Endodermal cell (in vitro differentiated cells): ENCODE results near the gene DNAH9. TPM values are rescaled to one million over a fixed set of nuclear protein-coding genes. Genes with fewer than 3 reads are reported as not detected.

Experiments used
- DNase-seq: peaks from one replicate; pipeline ENCODE4 v3.0.0-alpha.2; 2017
- H3K27ac ChIP-seq: 2 replicates; pipeline ENCODE4 v1.5.1; 2013; ENCODE audit warnings: mild to moderate bottlenecking, low read depth, low read length, moderate library complexity
- H3K27me3 ChIP-seq: 2 replicates; pipeline ENCODE4 v1.6.1; 2013; ENCODE audit warnings: mild to moderate bottlenecking, low read length, moderate library complexity; ENCODE audit not compliant: insufficient read depth, control insufficient read depth, poor library complexity, severe bottlenecking
- H3K36me3 ChIP-seq: 2 replicates; pipeline ENCODE4 v1.7.0; 2013; ENCODE audit warnings: mild to moderate bottlenecking, low read length, moderate library complexity; ENCODE audit not compliant: control insufficient read depth, insufficient read depth
- H3K4me1 ChIP-seq: one replicate; pipeline ENCODE4 v1.7.0; 2013; ENCODE audit warnings: low read length; ENCODE audit not compliant: control insufficient read depth, insufficient read depth
- H3K4me3 ChIP-seq: 2 replicates; pipeline ENCODE4 v1.5.1; 2013; ENCODE audit warnings: mild to moderate bottlenecking, low read length, moderate library complexity
- H3K9ac ChIP-seq: 2 replicates; pipeline ENCODE4 v1.6.1; 2013; ENCODE audit warnings: mild to moderate bottlenecking, low read length, moderate library complexity; ENCODE audit not compliant: poor library complexity, severe bottlenecking; ENCODE audit errors: extremely low read depth
- H3K9me3 ChIP-seq: 2 replicates; pipeline ENCODE4 v1.6.1; 2013; ENCODE audit warnings: mild to moderate bottlenecking, low read length, moderate library complexity; ENCODE audit not compliant: control insufficient read depth
- H3K27ac Mint-ChIP-seq: 2 replicates; pipeline ENCODE4 v1.8.0; 2020; ENCODE audit warnings: mixed read lengths
- H3K27me3 Mint-ChIP-seq: 2 replicates; pipeline ENCODE4 v1.8.0; 2021; ENCODE audit warnings: mild to moderate bottlenecking, mixed read lengths; ENCODE audit not compliant: insufficient read depth
- H3K36me3 Mint-ChIP-seq: 2 replicates; pipeline ENCODE4 v1.8.0; 2020; ENCODE audit warnings: low read depth, mixed read lengths
- H3K4me1 Mint-ChIP-seq: 2 replicates; pipeline ENCODE4 v1.8.0; 2020; ENCODE audit warnings: mixed read lengths
- H3K4me3 Mint-ChIP-seq: 2 replicates; pipeline ENCODE4 v1.8.0; 2020; ENCODE audit warnings: mild to moderate bottlenecking, moderate library complexity, mixed read lengths
- H3K9me3 Mint-ChIP-seq: 2 replicates; pipeline ENCODE4 v1.8.0; 2020; ENCODE audit warnings: mild to moderate bottlenecking, mixed read lengths
- CTCF ChIP-seq: fragments of 200-600 bp; sonication (generic); conservative IDR thresholded peaks from 2 replicates; pipeline ENCODE4 v1.5.0; 2021; ENCODE audit warnings: antibody characterized with exemption, mild to moderate bottlenecking
- WGBS, 2 experiments: methylation state at CpG; one replicate each; pipeline versions ENCODE4 v1.1.5 to v1.1.7; 2013; ENCODE audit warnings: missing lambda C conversion rate in 2 of 2, mixed read lengths in 1 of 2; ENCODE audit not compliant: insufficient coverage in 1 of 2, insufficient read length in 1 of 2; 5-methylcytosine and 5-hydroxymethylcytosine counted together
- total RNA-seq, 2 donors: library from RNA; stranded (reverse); fragmentation: NEBNext Ultra II Directional in 1 of 2; extraction: Animal tissue kit (Norgen Biotek cat#: 25700) in 1 of 2; gene quantifications; 2 replicates in 1 of 2; 3 replicates in 1 of 2; pipeline ENCODE4 v1.2.1, GENCODE V29; 2021

Gene DNAH9
- total RNA-seq, 2 donors from 2014 or later: 0.64 to 1.2 TPM

GRCh38 chr17:11999696-12000095, 401.4 kb downstream of the DNAH9 start:
- no peaks in the 10 kb centered on the region for H3K36me3 ChIP-seq
- no peaks in the 10 kb centered on the region for H3K27me3 ChIP-seq
- Mint-ChIP-seq H3K27ac (no peak overlapping the region), H3K36me3 (peaks cover 3% of the 10 kb centered on the region), H3K4me1 (peaks cover 14% of the 10 kb centered on the region), H3K4me3 (no peak overlapping the region), H3K9me3 (no peaks in the 10 kb centered on the region), H3K27me3 (no peaks in the 10 kb centered on the region)
- no peak overlapping the region for H3K27ac ChIP-seq
- no peaks in the 10 kb centered on the region for H3K9me3 ChIP-seq
- H3K4me1 ChIP-seq: peaks cover 3% of the 10 kb centered on the region
- 93 to 98% methylated on average over 5 of the region's 5 CpGs for WGBS, 2 experiments
- H3K9ac ChIP-seq: no peak overlapping the region
- no peak overlapping the region for H3K4me3 ChIP-seq
- no peak for DNase-seq
- no peak for TF ChIP-seq CTCF

- Histone ChIP-seq H3K9me3 (no peaks in the 10 kb centered on the region), H3K4me1 (no peaks in the 10 kb centered on the region), H3K9ac (no peak overlapping the region), H3K36me3 (no peaks in the 10 kb centered on the region), H3K4me3 (no peak overlapping the region), H3K27ac (no peak overlapping the region), H3K27me3 (no peaks in the 10 kb centered on the region)
- peaks cover 6% of the 10 kb centered on the region for H3K4me1 Mint-ChIP-seq
- 83 to 87% methylated on average over 4 to 5 of the region's 5 CpGs for WGBS, 2 experiments
- no peaks in the 10 kb centered on the region for H3K27me3 Mint-ChIP-seq
- no peaks in the 10 kb centered on the region for H3K36me3 Mint-ChIP-seq
- no peak for TF ChIP-seq CTCF
- no peak overlapping the region for H3K27ac Mint-ChIP-seq
- H3K4me3 Mint-ChIP-seq: no peak overlapping the region
- DNase-seq: no peak
- no peaks in the 10 kb centered on the region for H3K9me3 Mint-ChIP-seq
These were observed 409.2 kb downstream of the DNAH9 start for GRCh38 chr17:12007466-12007865.
